NCI-H1048 (cell line): ENCODE results near the gene HIVEP3.

ENCODE experiments used
- DNase-seq: peaks from one replicate; lab custom pipeline; 2025; lab: John Stamatoyannopoulos, UW

Gene HIVEP3

DNA sequence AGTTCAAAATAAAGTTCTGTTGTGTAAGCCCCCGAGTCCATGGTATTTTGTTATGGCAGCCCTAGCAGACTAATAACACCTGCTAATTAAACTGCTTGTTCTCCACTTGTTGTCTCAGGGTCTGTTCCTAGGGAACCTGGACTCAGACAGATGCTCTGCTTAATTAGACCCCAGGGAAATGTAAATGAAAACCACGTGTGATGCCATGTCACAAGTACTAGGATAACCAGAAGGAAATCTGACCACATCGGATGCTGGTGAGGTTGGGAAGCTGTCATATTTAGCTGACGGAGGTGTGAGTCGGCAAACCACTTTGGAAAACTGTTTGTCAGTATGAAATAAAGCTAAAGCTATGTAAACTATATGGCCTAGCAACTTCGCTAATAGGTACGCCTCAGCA, 453.8 kb downstream of the HIVEP3 start:
- no peak for DNase-seq

DNA sequence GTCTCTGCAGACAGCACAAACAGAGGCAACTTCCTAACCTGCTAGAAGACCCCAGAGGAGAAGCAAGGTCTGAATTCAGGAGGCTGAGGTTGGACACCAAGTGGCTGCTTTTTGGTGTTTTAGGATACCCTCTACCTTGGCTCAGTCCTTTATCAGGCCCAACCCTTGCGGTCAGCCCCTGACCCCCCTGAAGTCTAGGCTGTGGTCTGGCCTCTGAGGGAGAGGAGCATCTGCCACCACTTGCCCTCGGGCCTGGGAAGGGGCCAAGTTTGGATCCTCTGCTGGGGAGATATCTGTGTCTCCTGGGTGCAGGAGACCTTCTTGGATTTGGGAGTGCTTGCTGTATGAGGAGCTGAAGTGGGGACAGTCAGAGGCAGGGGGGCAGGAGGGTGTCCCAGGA, 455.2 kb downstream of the HIVEP3 start:
- DNase-seq, result no peak

GRCh38 chr1:41462680-41463004, 456.1 kb downstream of the HIVEP3 start:
- DNase-seq, result no peak

DNA sequence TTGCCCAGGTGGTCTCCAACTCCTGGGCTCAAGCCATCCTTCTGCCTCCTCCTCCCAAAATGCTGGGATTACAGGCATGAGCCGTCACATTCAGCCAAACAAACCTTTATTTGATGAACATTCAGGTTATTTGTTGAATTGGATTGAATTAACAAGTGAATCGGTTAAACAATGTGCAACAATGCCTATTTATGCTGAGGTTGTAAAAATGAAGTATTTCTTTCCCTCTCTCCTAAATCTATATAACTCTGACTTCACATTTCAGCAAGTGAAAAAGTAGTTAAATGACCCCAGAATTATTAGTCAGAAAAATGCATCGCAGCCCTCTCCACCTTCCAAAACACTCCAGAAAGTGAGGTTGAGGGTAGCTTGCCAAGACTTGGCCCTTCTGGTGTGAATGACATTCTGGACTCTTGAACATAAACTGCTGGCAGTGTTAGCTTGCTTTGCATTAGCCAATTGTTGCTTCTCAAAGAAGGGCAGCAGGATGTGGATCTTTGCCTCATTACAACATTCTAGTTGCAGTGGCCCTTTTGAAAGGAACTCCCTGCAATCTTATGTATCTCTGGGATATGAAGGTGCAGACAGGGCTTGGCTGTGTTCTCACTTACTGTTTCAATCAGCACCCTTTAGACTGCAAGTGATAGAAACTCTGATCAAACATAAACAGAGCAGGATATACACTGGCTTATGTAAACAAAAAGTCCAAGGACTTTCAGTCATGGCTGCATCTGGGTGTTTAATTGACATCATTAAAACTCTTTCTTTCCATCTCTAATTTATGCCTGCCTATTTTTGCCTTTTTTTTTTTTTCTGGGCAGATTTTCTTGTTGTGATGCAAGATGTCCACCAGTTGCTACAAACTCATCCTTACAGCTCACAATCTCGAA, 456.7 kb downstream of the HIVEP3 start:
- no peak for DNase-seq

DNA sequence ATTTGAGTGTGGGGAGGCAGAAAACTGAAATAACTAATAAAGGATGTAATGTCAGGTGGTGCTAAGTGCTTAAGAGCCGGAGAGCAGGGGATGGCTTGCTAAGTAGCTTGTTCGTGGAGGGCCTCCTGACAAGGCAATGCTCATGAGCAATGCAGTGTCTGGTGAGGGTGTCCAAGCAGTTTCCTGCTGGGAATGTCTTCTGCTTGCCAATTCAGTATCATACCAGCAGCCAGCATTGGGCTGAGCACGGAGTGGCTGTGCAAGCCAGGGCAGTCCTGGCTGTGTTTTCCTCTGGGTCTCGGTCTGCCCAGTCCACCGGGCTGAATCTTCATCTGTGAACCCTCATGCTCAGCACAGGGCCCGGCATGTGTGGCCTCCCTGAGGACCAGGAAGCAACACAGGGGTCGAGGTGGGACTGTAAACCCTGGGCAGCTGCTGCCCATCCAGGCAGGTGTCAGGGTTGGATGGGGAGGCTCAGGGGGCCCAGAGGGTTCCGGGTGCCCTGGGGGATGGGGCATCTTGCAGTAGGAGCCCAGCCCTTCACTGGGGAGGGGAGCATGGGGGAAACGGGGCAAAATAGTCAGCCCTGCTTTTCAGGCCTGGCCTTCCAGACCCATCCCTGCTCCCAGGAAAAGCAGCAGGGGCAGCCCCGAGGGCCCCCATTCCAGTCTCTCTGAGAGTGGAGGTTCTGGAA, 461.7 kb downstream of the HIVEP3 start:
- DNase-seq, result no peak
